Endometrial microvascular endothelial cells (primary cell): ENCODE data around the gene KCNJ9. TPM values are rescaled to one million over a fixed set of nuclear protein-coding genes. Genes with fewer than 3 reads are reported as not detected.

Source experiments
- in situ Hi-C: cut with HindIII; loops from 2 replicates; pipeline ENCODE4 v1.10.0; 2017; ENCODE audit warnings: low sequenced_read_pairs, low pct_unique_long_range_greater_than_20kb; ENCODE audit errors: inconsistent ontology term
- total RNA-seq: library from RNA; depleted of rRNA; stranded (reverse); fragments of >200 nt; gene quantifications from one replicate; pipeline ENCODE4 v1.2.3, GENCODE V29; 2015; ENCODE audit errors: inconsistent ontology term

KCNJ9 gene
- total RNA-seq, 1 donor from 2014 or later = not detected

DNA sequence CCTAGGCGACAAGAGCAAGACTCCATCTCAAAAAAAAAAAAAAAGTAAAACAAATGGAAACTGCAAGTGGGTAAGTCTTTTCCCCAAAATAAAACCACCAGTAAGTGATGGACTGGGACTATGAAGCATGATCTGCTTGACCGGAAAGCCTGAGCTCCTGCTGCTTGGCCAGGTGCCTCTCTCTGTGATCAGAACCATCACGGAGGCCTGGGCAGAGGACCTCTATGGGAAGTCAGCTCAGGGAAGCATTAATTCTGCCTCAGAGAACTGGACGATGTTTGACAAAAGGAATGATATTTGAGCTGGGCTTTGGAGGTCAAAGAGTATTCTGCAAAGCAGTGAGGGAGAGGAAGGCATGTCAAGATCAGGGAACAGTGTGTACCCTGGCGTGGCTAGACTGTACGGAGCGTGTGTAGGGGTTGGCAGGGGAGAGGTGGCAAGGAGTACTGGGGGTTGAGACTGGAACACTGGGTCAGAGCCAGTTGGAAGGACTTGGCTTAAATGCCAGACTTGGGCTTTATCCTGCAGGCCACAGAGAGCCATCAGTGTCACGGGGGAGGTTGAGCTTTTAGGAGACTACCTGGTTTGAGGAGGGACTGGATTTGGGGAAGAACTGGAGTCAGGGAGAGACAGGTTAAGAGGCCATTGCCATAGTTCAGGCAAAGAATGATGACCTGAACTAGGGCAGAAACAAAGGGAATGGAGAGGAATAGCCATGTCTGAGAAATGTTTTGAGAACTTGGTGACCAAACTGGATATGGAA lies 50.6 kb downstream of the KCNJ9 start:
- in situ Hi-C loops = no loop called here

- in situ Hi-C loops = no loop called here
Observed at GRCh38 chr1:160133990-160134770, 52.8 kb downstream of the KCNJ9 start.

DNA sequence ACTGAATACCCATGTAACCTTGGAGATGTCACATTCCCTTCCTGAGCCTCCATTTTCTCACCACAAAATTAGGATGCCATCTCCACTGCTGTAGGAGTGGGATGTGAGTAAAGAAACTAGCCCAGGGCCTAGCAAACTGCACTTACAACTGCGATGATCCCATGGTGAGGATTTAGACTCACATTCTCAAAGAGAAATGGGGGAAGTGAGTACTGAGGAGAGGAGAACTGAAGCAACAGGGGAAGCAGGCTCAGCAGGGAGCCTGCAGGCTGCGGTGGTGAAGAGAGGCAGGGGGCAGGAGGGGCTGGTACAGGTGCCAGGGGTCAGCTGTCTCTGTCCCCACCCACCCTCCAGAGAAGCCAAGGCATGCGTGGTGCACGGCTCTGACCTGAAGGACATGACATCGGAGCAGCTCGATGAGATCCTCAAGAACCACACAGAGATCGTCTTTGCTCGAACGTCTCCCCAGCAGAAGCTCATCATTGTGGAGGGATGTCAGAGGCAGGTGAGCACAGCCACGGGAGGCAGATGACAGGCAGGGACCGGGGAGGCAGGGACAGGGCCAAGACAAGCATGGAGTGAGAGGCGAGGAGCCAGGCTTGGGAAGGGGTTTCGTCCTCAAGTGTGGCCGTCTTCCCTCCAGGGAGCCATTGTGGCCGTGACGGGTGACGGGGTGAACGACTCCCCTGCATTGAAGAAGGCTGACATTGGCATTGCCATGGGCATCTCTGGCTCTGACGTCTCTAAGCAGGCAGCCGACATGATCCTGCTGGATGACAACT lies 53.6 kb downstream of the KCNJ9 start:
- in situ Hi-C loops = no loop called here

GRCh38 chr1:160136121-160136925 lies 55.0 kb downstream of the KCNJ9 start:
- in situ Hi-C loops = no loop called here

GRCh38 chr1:160136926-160137200 lies 55.5 kb downstream of the KCNJ9 start:
- in situ Hi-C loops = no loop called here

GRCh38 chr1:160137216-160137862 lies 56.0 kb downstream of the KCNJ9 start:
- in situ Hi-C loops = no loop called here

- in situ Hi-C loops = no loop called here
Observed at GRCh38 chr1:160139840-160140239, 58.5 kb downstream of the KCNJ9 start.

Other genes with a start within 250 kb of the KCNJ9 start
- not detected for gene VSIG8, start 218.9 kb upstream of the KCNJ9 start, total RNA-seq
- gene CFAP45, start 181.4 kb upstream of the KCNJ9 start, total RNA-seq = 0.19 TPM
- gene TAGLN2, start 156.0 kb upstream of the KCNJ9 start, total RNA-seq = 1,070 TPM
- not detected for gene IGSF9, start 135.9 kb upstream of the KCNJ9 start, total RNA-seq
- gene SLAMF9, start 127.3 kb upstream of the KCNJ9 start, total RNA-seq = not detected
- 3.8 TPM for gene PIGM, start 49.5 kb upstream of the KCNJ9 start, total RNA-seq
- not detected for gene KCNJ10, start 11.4 kb upstream of the KCNJ9 start, total RNA-seq
- gene IGSF8, start 17.1 kb downstream of the KCNJ9 start, total RNA-seq = 6.0 TPM
- not detected for gene ATP1A2, start 34.2 kb downstream of the KCNJ9 start, total RNA-seq
- gene ATP1A4, start 70.1 kb downstream of the KCNJ9 start, total RNA-seq = not detected
- 0.09 TPM for gene CASQ1, start 109.0 kb downstream of the KCNJ9 start, total RNA-seq
- gene PEA15, start 123.8 kb downstream of the KCNJ9 start, total RNA-seq = 112 TPM
- gene DCAF8, start 181.0 kb downstream of the KCNJ9 start, total RNA-seq = 64.8 TPM
- gene PEX19, start 203.6 kb downstream of the KCNJ9 start, total RNA-seq = 75.4 TPM